IMR-90 (cell line): ENCODE measurements around the gene ZNF335. TPM values are rescaled to one million over a fixed set of nuclear protein-coding genes. Genes with fewer than 3 reads are reported as not detected.

Experiments
- ATAC-seq: fragments of 200-7000 bp; cut with Tn5 transposase; 2 replicates; pipeline ENCODE4 v1.9.1; 2020; ENCODE audit warnings: low read depth, mild to moderate bottlenecking, moderate library complexity
- BruUV-seq: library from RNA; stranded (reverse); fragments of 400-500 nt; replicated peaks from 2 replicates; lab custom pipeline; 2021; lab: Mats Ljungman, UMichigan
- CTCF ChIA-PET: fragments of 300-600 bp; formaldehyde crosslinking; extraction: SDS; loops from one replicate; lab custom pipeline; 2021; ENCODE audit warnings: antibody characterized with exemption; lab: Yijun Ruan, JAX
- POLR2A ChIA-PET: fragments of 300-600 bp; sonication (Branson Sonifier 250); formaldehyde crosslinking; loops from one replicate; lab custom pipeline; 2022; ENCODE audit warnings: antibody characterized with exemption; ENCODE audit not compliant: unreplicated experiment; lab: Charles Lee
- DNase-seq: peaks from one replicate; pipeline ENCODE4 v3.0.0; 2013
- H2AFZ ChIP-seq: replicated peaks from 2 replicates; pipeline ENCODE3; 2013; ENCODE audit warnings: low read length, mild to moderate bottlenecking; ENCODE audit not compliant: poor library complexity
- H2AK5ac ChIP-seq: 2 replicates; pipeline ENCODE4 v1.6.1; 2013; ENCODE audit warnings: low read depth, low read length, inconsistent platforms
- H2AK9ac ChIP-seq: replicated peaks from 2 replicates; pipeline ENCODE3; 2013; ENCODE audit warnings: mild to moderate bottlenecking, low read depth, low read length, moderate library complexity; ENCODE audit not compliant: poor library complexity
- H2BK120ac ChIP-seq: 2 replicates; pipeline ENCODE4 v1.6.1; 2013; ENCODE audit warnings: low read depth, low read length, inconsistent platforms
- H2BK15ac ChIP-seq: 3 replicates; pipeline ENCODE4 v1.6.1; 2013; ENCODE audit warnings: low read depth, low read length, inconsistent platforms
- H2BK20ac ChIP-seq: 2 replicates; pipeline ENCODE4 v1.6.1; 2013; ENCODE audit warnings: low read depth, mild to moderate bottlenecking, inconsistent platforms, low read length, moderate library complexity
- H2BK5ac ChIP-seq: 2 replicates; pipeline ENCODE4 v1.6.1; 2013; ENCODE audit warnings: mild to moderate bottlenecking, low read depth, low read length, inconsistent platforms; ENCODE audit not compliant: poor library complexity, severe bottlenecking
- H3K14ac ChIP-seq: replicated peaks from 2 replicates; pipeline ENCODE4 v1.6.1; 2013; ENCODE audit warnings: low read depth, low read length, inconsistent platforms
- H3K18ac ChIP-seq: 2 replicates; pipeline ENCODE4 v1.6.1; 2013; ENCODE audit warnings: low read depth, low read length, control low read depth
- H3K23ac ChIP-seq: 2 replicates; pipeline ENCODE4 v1.6.1; 2013; ENCODE audit warnings: low read depth, low read length, inconsistent platforms
- H3K27ac ChIP-seq: 2 replicates; pipeline ENCODE4 v1.5.1; 2013; ENCODE audit warnings: mild to moderate bottlenecking, control low read depth, low read length; ENCODE audit not compliant: insufficient read depth
- H3K27me3 ChIP-seq: 2 replicates; pipeline ENCODE4 v1.6.1; 2013; ENCODE audit warnings: low read length; ENCODE audit not compliant: control insufficient read depth, insufficient read depth
- H3K36me3 ChIP-seq: 2 replicates; pipeline ENCODE4 v1.6.1; 2013; ENCODE audit warnings: low read length, mixed read lengths; ENCODE audit not compliant: control insufficient read depth, insufficient read depth
- H3K4ac ChIP-seq: 2 replicates; pipeline ENCODE4 v1.6.1; 2013; ENCODE audit warnings: low read depth, low read length, inconsistent platforms
- H3K4me1 ChIP-seq: 2 replicates; pipeline ENCODE4 v1.6.1; 2013; ENCODE audit warnings: low read length, mixed read lengths; ENCODE audit not compliant: control insufficient read depth, insufficient read depth
- H3K4me2 ChIP-seq: 2 replicates; pipeline ENCODE4 v1.6.1; 2013; ENCODE audit warnings: low read depth, mild to moderate bottlenecking, control low read depth, low read length, moderate library complexity
- H3K4me3 ChIP-seq: 2 replicates; pipeline ENCODE4 v1.5.1; 2013; ENCODE audit warnings: low read depth, mild to moderate bottlenecking, control low read depth, low read length, moderate library complexity; ENCODE audit not compliant: insufficient read depth
- H3K56ac ChIP-seq: 2 replicates; pipeline ENCODE4 v1.6.1; 2013; ENCODE audit warnings: low read length, inconsistent platforms; ENCODE audit not compliant: insufficient read depth; ENCODE audit errors: extremely low read depth
- H3K79me1 ChIP-seq, 2 experiments: 2 replicates each; pipeline ENCODE4 v1.6.1; 2013; ENCODE audit warnings: low read length in 2 of 2, inconsistent platforms in 1 of 2, low read depth in 1 of 2
- H3K9ac ChIP-seq: 2 replicates; pipeline ENCODE4 v1.6.1; 2013; ENCODE audit warnings: low read depth, low read length, control low read depth
- H3K9me1 ChIP-seq: 2 replicates; pipeline ENCODE4 v1.6.1; 2013; ENCODE audit warnings: low read length, inconsistent platforms; ENCODE audit not compliant: insufficient read depth
- H3K9me3 ChIP-seq: 2 replicates; pipeline ENCODE4 v1.6.1; 2013; ENCODE audit warnings: low read length; ENCODE audit not compliant: control insufficient read depth, insufficient read depth
- H4K20me1 ChIP-seq: 2 replicates; pipeline ENCODE4 v1.6.1; 2013; ENCODE audit warnings: low read length, inconsistent platforms; ENCODE audit not compliant: insufficient read depth
- H4K5ac ChIP-seq: 2 replicates; pipeline ENCODE4 v1.6.1; 2013; ENCODE audit warnings: mild to moderate bottlenecking, low read depth, low read length, control low read depth
- H4K8ac ChIP-seq, 2 experiments: 2 replicates each; pipeline ENCODE4 v1.6.1; 2013; ENCODE audit warnings: low read depth in 2 of 2, low read length in 2 of 2, control low read depth in 1 of 2, inconsistent platforms in 1 of 2
- H4K91ac ChIP-seq: 2 replicates; pipeline ENCODE4 v1.6.1; 2013; ENCODE audit warnings: low read depth, low read length, inconsistent platforms; ENCODE audit not compliant: insufficient read depth
- BHLHE40 ChIP-seq: fragments of 150-350 bp; IDR thresholded peaks from 2 replicates; pipeline ENCODE4 v1.6.1; 2016; ENCODE audit warnings: mild to moderate bottlenecking, low read depth, low read length
- CEBPB ChIP-seq: IDR thresholded peaks from 2 replicates; pipeline ENCODE4 v1.6.1; 2012; ENCODE audit warnings: low read depth, low read length, improper control_type of control experiment
- RAD21 ChIP-seq: IDR thresholded peaks from 2 replicates; pipeline ENCODE4 v1.6.1; 2012; ENCODE audit warnings: low read length, improper control_type of control experiment
- SMC3 ChIP-seq: fragments of 150-350 bp; IDR thresholded peaks from 2 replicates; pipeline ENCODE4 v1.6.1; 2016; ENCODE audit warnings: low read depth, mild to moderate bottlenecking, antibody characterized with exemption, low read length, moderate library complexity
- USF2 ChIP-seq: fragments of 150-350 bp; IDR thresholded peaks from 2 replicates; pipeline ENCODE4 v1.6.1; 2017; ENCODE audit warnings: mild to moderate bottlenecking, antibody characterized with exemption, low read length, low read depth
- WGBS, 2 experiments: methylation state at CpG; one replicate each; pipeline versions ENCODE4 v1.1.5 to v1.1.7; 2013; ENCODE audit warnings: missing lambda C conversion rate in 2 of 2; ENCODE audit not compliant: insufficient read length in 1 of 2; ENCODE audit errors: extremely low coverage in 2 of 2; 5-methylcytosine and 5-hydroxymethylcytosine counted together
- dilution Hi-C: fragments of 300-500 bp; cut with HindIII; formaldehyde crosslinking; loops from one replicate; pipeline ENCODE4 v1.14.3; 2018; ENCODE audit warnings: low sequenced_read_pairs; ENCODE audit not compliant: unreplicated experiment
- in situ Hi-C: fragments of 300-500 bp; cut with MboI; formaldehyde crosslinking; loops from 3 replicates; pipeline ENCODE4 v1.14.3; 2019; ENCODE audit warnings: low sequenced_read_pairs, inconsistent platforms, mixed read lengths
- intact Hi-C: fragments of 100-400 bp; cut with micrococcal nuclease; formaldehyde crosslinking; loops from 2 replicates; pipeline ENCODE4 v1.10.0; 2022
- polyA plus RNA-seq, 3 experiments: library from polyadenylated mRNA; depleted of rRNA; stranded (reverse); fragments of >200 nt; gene quantifications; 2 replicates each; pipeline ENCODE4 v1.2.3, GENCODE V29; 2012; ENCODE audit warnings: low replicate concordance in 1 of 3
- total RNA-seq: library from RNA; depleted of rRNA; stranded (reverse); fragments of >200 nt; gene quantifications from 2 replicates; pipeline ENCODE4 v1.2.3, GENCODE V29; 2012

The ZNF335 gene
- total and polyA plus RNA-seq, 2 of the 4 experiments (the other 2 are of a cell fraction): 11.8 to 17.8 TPM

GRCh38 chr20:45945678-45946148, 26.3 kb downstream of the ZNF335 start:
- H3K27me3 ChIP-seq: no peaks in the 10 kb centered on the region
- intact Hi-C loops (no loop called here), in situ Hi-C loops (no loop called here), dilution Hi-C loops (no loop called here)
- H2AK9ac ChIP-seq: no peak overlapping the region
- no peak overlapping the region for H3K14ac ChIP-seq
- no peak overlapping the region for H4K91ac ChIP-seq
- DNase-seq (peak; percentile 21), ATAC-seq (peak; percentile 21; the same call in 1 of the 2 replicates)
- H3K9me1 ChIP-seq: 0 out of 2 replicates have a peak, but pooled peaks cover 3% of the 10 kb centered on the region
- no peak overlapping the region for H3K18ac ChIP-seq
- H3K4me1 ChIP-seq: no peaks in the 10 kb centered on the region
- POLR2A ChIA-PET: no interaction called here
- H3K79me1 ChIP-seq: no peaks in the 10 kb centered on the region; a peak in 1 of 4 replicates
- WGBS, 2 experiments: 100% methylated on average over 5 of the region's 13 CpGs; no CpG with 5 or more reads in 1 of the 2 experiments
- no peak overlapping the region for H2AK5ac ChIP-seq
- no peak overlapping the region for H3K56ac ChIP-seq
- H3K9ac ChIP-seq: no peak overlapping the region
- no peaks in the 10 kb centered on the region for H3K9me3 ChIP-seq
- CTCF ChIA-PET: no interaction called here
- no peak overlapping the region for H3K4me3 ChIP-seq
- peaks cover 7% of the 10 kb centered on the region; the same call in 1 of the 2 replicates for H4K20me1 ChIP-seq
- no peak overlapping the region for H2AFZ ChIP-seq
- no peak overlapping the region for H3K4me2 ChIP-seq
- no peak overlapping the region for H3K23ac ChIP-seq
- no peak overlapping the region for H2BK20ac ChIP-seq
- H2BK120ac ChIP-seq: no peak overlapping the region
- no peak overlapping the region for H3K27ac ChIP-seq
- peaks cover 85% of the 10 kb centered on the region for H3K36me3 ChIP-seq
- no peak overlapping the region for H4K8ac ChIP-seq
- H2BK5ac ChIP-seq: no peak overlapping the region
- no peak overlapping the region for H4K5ac ChIP-seq
- no peak overlapping the region for H3K4ac ChIP-seq
- H2BK15ac ChIP-seq: no peak overlapping the region
- no peak for TF ChIP-seq SMC3
- TF ChIP-seq BHLHE40: no peak
- TF ChIP-seq RAD21: no peak
- no peak for TF ChIP-seq CEBPB
- no peak for TF ChIP-seq USF2
- BruUV-seq: no TSS peak
